Measurements from ENCODE around the gene DHRS11. TPM values are rescaled to one million over a fixed set of nuclear protein-coding genes. Genes with fewer than 3 reads are reported as not detected.

The DHRS11 gene
- polyA plus RNA-seq, 1 donor from 2014 or later: 18.6 TPM

- H3K27me3 ChIP-seq (ENCODE audit: insufficient read depth, low read depth, low read length): no peaks in the 10 kb centered on the region
- no peak overlapping the region for H2AFZ ChIP-seq (ENCODE audit: low read depth, low read length)
- H3K79me2 ChIP-seq (replicated peaks; ENCODE audit: insufficient read depth, low read length): no peaks in the 10 kb centered on the region
- no peak overlapping the region for H3K27ac ChIP-seq (ENCODE audit: low read length)
- no peaks in the 10 kb centered on the region for H3F3A ChIP-seq (ENCODE audit: insufficient read depth, low read length, poor library complexity, severe bottlenecking)
- no peaks in the 10 kb centered on the region for H4K20me1 ChIP-seq (ENCODE audit: insufficient read depth)
- TF ChIP-seq RAD21 (conservative IDR thresholded peaks at IDR 0.05) (no peak), REST (IDR thresholded peaks at IDR 0.05; ENCODE audit: borderline replicate concordance) (no peak), TAF1 (IDR thresholded peaks at IDR 0.05; ENCODE audit: low read depth) (no peak)
- H3K4me2 ChIP-seq (ENCODE audit: low read length): no peak overlapping the region
- H3K9me3 ChIP-seq (ENCODE audit: low read length): no peaks in the 10 kb centered on the region
- H3K9ac ChIP-seq (ENCODE audit: low read length): no peak overlapping the region
- no peak overlapping the region for H3K4me3 ChIP-seq (ENCODE audit: low read length)
- no peaks in the 10 kb centered on the region for H3K9me2 ChIP-seq (ENCODE audit: insufficient read depth, low read length)
- H3K36me3 ChIP-seq (ENCODE audit: insufficient read depth, low read length): no peaks in the 10 kb centered on the region
These were observed 22.4 kb downstream of the DHRS11 start for GRCh38 chr17:36614081-36614480.

GRCh38 chr17:36614933-36615332 is 23.3 kb downstream of the DHRS11 start:
- Histone ChIP-seq H3K9me3 (ENCODE audit: low read length) (no peaks in the 10 kb centered on the region), H3K9ac (ENCODE audit: low read length) (no peak overlapping the region), H2AFZ (ENCODE audit: low read depth, low read length) (no peak overlapping the region), H3K9me2 (ENCODE audit: insufficient read depth, low read length) (no peaks in the 10 kb centered on the region), H3F3A (ENCODE audit: insufficient read depth, low read length, poor library complexity, severe bottlenecking) (no peaks in the 10 kb centered on the region), H4K20me1 (ENCODE audit: insufficient read depth) (no peaks in the 10 kb centered on the region), H3K36me3 (ENCODE audit: insufficient read depth, low read length) (no peaks in the 10 kb centered on the region), H3K79me2 (replicated peaks; ENCODE audit: insufficient read depth, low read length) (no peaks in the 10 kb centered on the region), H3K27me3 (ENCODE audit: insufficient read depth, low read depth, low read length) (no peaks in the 10 kb centered on the region), H3K4me2 (ENCODE audit: low read length) (no peak overlapping the region), H3K4me3 (ENCODE audit: low read length) (no peak overlapping the region), H3K27ac (ENCODE audit: low read length) (no peak overlapping the region)
- no peak for TF ChIP-seq TAF1 (IDR thresholded peaks at IDR 0.05; ENCODE audit: low read depth)
- no peak for TF ChIP-seq EZH2 (IDR thresholded peaks at IDR 0.05; ENCODE audit: borderline replicate concordance, insufficient read depth, low read length, poor library complexity, severe bottlenecking)
- no peak for TF ChIP-seq RAD21 (conservative IDR thresholded peaks at IDR 0.05)
- TF ChIP-seq EP300 (conservative IDR thresholded peaks at IDR 0.05; ENCODE audit: poor library complexity, severe bottlenecking): no peak
- no peak for TF ChIP-seq POLR2AphosphoS5 (IDR thresholded peaks at IDR 0.05)
- no peak for TF ChIP-seq MXI1 (conservative IDR thresholded peaks at IDR 0.05; ENCODE audit: poor library complexity, severe bottlenecking)
- TF ChIP-seq REST (IDR thresholded peaks at IDR 0.05; ENCODE audit: borderline replicate concordance): no peak
